NCI-H460 (cell line): ENCODE data around the gene SPRED2. TPM values are rescaled to one million over a fixed set of nuclear protein-coding genes. Genes with fewer than 3 reads are reported as not detected.
"Not testable (repeated sequence)": the region's sequence is repeated elsewhere in the genome, so short reads cannot be mapped to it uniquely, and the experiment has no call there.

ENCODE experiments used
- DNase-seq: peaks from one replicate; pipeline ENCODE4 v3.0.0-alpha.2; 2016; ENCODE audit warnings: low read depth; ENCODE audit errors: extremely low read depth
- total RNA-seq: library from RNA; depleted of rRNA; stranded (reverse); fragments of >200 nt; shearing (Covaris generic); gene quantifications from 2 replicates; pipeline ENCODE4 v1.2.3, GENCODE V29; 2014

SPRED2 gene
- total RNA-seq, 1 experiment from 2014 or later = 20.4 TPM

DNA sequence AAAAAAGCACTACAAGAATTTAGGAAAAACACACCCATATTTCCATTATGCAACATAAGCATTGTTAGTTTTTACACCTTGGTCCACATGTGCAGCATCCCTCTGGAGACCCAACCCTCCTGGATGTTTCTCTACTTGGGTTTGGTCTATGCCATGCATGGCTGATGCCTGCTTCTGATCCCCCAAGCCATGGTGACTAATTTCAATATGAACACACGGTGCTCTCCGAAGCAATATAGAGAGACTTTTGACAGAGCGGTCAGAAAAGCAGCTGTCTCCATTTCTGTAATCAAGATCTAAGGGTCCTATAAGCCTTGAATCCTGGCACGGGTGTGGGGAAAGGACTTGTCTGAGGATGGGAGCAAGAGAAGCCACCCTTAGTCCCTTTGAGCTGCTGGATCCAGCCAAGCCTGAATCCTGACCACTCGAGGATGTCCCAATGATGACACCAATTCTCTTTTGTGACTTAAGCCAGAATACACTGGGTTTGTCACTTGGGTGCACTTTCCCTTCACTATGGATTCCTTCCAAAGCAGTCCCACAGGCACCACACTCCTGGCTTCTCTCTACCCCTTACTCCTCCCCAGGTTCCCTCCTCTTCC lies 113.2 kb downstream of the SPRED2 start:
- DNase-seq = no peak

DNA sequence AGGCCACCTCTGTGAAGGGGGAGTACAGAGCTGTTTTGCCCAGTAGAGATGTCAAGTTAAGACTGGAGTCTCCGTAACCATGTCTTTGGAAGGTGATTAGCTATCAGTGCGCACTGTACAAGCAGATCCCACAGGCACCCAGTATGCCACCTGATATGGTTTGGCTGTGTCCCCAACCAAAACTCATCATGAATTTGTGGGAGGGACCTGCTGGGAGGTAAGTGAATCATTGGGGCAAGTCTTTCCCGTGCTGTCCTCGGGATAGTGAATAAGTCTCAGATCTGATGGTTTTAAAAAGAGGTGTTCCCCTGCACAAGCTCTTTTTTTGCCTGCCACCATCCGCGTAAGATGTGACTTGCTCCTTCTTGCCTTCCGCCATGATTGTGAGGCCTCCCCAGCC lies 114.6 kb downstream of the SPRED2 start:
- no peak for DNase-seq

DNA sequence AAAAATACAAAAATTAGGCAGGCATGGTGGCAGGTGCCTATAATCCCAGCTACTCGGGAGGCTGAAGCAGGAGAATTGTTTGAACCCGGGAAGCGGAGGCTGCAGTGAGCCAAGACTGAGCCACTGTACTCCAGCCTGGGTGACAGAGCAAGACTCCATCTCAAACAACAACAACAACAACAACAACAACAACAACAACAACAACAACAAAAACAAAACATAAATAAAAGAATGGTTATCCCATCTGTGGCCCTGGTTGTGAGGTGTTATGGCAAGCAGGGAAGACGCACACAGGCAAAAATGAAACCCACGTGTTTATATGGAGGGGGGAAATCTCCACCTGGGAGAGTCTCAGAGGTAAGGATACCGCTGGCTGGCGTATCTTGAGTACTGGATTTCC lies 115.0 kb downstream of the SPRED2 start:
- not testable (repeated sequence) for DNase-seq

DNA sequence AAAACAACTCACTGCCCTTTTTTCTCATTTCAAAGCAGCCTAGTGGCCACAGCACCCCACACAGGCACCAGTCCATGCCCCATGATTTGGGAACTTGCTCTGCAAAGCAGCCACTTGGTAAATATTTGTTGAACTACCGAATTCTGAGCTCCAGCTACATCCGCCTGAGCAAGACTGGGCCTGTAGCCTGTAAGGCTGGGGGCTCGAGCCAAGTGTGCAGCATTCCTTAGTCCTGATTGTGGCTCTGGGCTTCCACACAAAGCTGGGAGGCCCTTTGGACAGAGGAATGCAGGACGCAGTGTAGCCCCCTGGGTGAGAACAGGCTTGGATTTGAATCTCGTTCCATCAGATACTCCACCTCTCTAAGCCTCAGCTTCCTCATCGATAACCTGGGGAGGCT lies 116.3 kb downstream of the SPRED2 start:
- DNase-seq = no peak

DNA sequence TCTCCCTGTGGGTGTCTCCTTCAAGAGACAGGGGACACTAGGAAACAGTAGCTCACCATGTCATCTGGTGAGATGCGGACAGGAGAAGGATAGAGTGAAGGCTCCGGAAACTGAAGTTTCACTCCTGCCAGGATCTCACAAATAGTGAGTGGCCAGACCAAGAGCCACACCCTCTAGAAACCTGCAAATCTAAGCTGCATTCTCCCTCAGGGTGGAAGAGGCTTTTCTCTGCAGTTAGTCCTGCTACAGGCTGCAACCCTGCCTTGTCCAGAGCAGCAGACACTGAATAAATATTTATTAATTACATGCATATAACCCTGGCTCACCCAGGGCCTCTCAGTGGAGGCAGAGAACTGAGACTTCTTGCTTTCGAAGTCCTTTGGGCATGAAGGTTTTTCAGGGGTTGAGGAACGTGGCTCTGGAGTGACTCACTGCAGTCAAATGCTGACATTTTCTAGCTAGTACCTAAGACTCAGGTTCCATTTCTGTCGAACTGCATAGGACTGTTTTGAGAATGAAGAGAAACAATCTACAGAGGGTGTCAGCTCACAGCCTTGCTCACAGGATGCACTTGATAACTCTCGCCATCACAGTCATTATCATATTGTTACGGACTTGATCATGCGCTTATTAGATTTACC lies 117.5 kb downstream of the SPRED2 start:
- no peak for DNase-seq

DNA sequence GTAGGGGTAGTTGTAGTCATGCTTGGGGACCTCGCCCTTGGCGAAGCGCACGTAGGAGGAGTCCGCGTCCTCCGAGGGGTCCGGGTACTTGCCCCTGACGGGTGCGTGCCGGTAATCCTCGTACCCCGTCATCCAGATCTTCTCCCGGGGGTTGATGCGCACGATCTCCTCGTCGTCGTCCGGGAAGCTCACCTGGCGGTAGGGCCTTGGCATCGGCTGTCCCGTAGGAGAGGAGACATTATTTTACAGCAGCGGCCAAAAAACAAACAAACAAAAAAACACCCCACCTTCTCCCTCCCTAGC lies 118.5 kb downstream of the SPRED2 start:
- DNase-seq = no peak

DNA sequence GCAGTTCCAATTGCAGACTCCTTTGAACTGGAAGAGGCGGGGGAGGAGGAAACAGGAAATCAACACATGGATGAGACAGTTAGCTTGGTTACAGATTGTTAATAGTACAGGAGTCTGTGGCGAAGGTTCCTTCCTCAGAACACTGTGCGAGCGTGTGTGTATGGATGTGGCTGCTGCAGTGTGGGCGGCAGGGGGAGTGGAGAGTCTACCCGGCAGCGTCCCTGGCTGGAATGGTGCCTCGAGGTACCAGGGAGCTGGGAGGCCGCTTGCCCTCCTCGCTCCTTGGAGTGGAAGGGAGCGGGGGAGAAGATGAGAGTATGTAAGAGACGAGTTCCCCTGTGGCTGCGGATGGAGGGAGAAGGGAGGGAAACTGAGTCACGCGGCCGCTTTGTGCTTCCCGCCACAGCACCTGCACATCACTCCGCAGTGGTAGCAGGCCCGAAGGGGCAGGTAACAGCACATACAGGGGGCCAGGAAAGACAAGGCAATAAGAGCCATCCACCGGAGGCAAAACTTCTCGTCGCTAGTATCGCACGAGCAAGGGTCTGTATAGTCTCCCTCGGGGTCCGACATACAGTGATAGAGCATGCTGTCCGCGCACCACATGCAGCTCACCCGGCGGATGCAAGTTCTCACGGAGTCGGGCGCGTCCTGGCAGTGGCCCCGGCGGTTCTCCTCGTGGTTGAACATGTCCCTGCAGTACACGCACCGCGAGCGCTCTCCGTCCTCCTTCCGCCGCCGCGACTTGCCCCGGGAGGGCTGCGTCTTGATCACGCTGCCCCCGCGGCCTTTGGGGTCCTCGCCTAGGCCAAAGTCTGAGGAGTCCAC lies 119.1 kb downstream of the SPRED2 start:
- DNase-seq = no peak

GRCh38 chr2:65311596-65311995 lies 120.8 kb downstream of the SPRED2 start:
- DNase-seq = no peak

DNA sequence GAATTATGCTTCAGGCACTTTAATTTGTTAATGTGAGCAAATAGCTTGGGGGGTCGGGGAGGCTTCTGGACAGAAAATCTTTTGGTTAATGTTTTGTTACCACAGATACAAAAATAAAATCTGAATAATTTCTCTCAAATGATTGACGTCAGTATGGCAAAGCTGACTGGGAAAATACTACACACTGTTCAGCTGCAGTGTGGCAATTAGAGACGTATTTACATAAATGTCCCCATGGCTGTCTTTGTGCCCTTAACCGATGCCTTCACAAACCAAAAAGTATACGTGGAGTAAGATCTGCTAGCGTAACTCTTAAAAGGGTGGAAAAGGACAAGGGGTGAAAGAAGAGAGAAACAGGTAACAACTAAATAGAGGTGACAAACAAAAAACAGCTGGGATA lies 121.3 kb downstream of the SPRED2 start:
- DNase-seq = no peak

- no peak for DNase-seq
These were observed 122.7 kb downstream of the SPRED2 start for GRCh38 chr2:65309699-65310098.

- no peak for DNase-seq
These were observed 126.5 kb downstream of the SPRED2 start for GRCh38 chr2:65305934-65306333.

- DNase-seq = no peak
These were observed 131.4 kb downstream of the SPRED2 start for GRCh38 chr2:65300761-65301711.

- DNase-seq = no peak
These were observed 132.2 kb downstream of the SPRED2 start for GRCh38 chr2:65300134-65300760.

DNA sequence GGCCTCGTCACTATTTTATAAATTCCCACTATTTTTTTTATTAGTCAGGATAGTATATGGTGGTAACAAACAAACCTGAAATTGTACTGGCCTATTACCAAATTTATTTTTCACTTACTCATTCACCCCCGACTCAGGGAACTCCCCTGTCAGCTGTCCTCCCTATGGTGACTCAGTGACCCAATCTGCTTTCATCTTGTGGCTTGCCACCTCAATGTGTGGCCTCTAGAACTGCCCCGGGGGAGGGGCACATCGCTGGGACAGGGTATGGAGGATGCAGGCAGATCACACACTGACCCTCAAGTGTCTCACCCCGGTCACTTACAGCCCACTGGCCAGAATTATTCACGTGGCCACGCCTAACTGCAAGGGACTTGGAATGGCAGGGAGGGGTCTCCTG lies 133.2 kb downstream of the SPRED2 start:
- no peak for DNase-seq

- no peak for DNase-seq
These were observed 134.3 kb downstream of the SPRED2 start for GRCh38 chr2:65298089-65298488.

DNA sequence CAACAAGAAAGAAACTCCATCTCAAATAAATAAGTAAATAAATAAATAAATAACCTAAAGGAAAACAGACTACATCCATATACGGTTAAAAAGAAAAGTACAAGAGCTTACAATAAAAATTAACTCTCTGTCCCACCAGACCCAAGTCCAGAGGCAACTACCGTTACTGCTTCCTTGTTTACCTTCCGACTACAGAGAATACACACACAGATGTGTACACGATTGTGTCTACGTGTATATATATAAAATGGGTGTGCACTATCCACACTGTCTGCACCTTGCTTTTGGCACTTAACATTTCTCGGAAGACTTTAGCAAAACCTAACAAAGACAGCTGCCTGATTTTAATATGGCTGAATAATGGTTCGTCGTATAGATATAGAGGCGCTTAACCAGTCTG lies 134.9 kb downstream of the SPRED2 start:
- no peak for DNase-seq

- DNase-seq = no peak
These were observed 135.4 kb downstream of the SPRED2 start for GRCh38 chr2:65296971-65297370.

DNA sequence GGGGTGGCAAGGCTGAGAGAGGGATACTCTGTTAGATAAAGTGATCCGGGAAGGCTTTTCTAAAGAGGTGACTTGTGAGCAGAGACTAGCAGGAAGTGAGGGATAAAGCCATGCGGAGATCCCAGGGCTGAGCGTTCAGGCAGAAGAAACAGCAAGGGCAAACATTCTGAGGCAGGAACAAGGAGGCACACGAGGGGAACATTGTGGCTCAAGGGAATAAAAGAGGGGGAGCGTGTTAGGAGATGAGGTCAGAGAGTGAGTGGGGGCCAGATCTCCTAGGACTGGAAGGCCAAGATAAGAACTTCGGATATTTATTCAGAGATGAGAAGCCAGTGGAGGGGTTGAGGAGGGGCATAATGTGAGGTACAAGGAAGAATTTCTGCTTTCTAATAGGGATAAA lies 137.7 kb downstream of the SPRED2 start:
- DNase-seq = no peak

DNA sequence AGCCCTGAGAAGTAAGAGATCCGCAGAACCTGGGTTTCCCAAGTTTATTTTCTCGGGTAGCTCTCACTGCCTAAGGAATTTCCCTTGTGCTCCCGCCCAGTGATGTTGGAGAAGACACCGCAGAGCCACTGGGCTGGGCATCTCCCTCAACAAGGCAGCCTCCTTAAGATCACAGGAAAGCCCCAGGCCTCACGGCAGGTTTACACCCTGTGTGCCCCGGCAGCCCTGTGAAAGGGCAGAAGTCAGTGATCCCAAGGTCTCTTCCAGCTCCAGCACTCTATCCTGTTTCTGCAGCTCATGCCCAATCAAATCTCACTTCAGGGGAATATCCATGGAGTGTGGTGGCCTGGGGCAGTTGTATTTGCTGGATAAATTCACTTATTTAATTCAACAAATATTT lies 138.3 kb downstream of the SPRED2 start:
- DNase-seq = no peak

DNA sequence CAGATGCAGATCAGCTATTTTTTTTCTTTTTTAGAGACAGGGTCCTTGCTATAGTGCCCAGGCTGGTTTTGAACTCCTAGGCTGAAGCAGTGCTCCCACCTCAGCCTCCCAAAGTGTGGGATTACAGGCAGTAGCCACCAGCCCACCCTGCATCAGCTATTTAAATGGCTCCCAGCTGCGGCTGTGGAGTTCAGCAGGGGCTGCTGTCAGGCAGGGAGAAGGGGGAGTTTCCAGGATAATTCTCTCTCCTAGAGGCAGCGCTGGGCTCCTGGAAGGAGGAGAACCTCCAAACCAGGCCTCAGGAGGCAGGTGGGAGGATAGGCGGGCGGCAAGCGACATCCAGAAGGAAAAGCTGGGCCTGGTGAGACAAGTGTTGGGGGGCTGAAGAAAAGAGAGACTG lies 139.0 kb downstream of the SPRED2 start:
- no peak for DNase-seq
